ENCODE data around the gene CASP2.

The CASP2 gene

DNA sequence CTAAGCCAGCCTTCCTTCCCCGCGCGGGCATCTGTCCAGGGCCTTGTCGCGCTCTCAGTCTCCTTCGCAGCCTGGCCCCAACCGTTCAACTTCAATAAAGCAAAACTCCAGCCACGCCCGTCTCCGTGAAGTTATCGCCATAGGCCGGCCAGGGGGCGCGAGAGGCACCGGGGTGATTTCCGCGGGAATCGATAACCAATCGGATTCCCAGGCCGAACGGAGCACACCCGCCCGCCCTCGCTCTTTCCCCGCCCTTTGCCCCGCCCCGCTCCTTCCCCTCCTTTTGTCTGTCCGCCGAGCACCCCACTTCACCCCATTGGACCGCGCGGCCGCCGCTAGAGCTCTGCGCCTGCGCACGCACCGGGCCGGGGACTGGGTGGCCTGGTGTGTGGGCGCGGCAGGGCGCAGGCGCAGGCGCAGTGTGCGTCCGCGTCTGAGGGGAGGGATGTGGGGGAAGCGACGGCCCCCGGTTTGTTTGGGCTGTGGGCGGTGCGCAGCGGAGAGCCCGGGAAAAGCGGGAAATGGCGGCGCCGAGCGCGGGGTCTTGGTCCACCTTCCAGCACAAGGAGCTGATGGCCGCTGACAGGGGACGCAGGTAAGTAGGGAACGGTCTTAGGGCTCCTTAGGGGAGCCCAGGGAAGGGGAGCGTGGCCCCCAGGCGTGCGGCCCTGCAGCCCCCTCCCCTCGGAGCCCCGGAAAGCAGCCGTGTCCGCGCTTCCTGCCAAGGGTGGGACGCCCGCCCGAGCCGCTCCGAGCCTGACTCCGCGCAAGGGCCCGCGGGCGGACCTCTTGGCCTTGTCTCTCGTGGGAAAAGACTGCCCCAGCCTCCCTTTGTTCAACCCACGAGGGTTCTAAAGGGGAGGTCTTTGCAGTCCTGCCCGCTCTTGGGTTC, at the start of gene CASP2:
CASP2 (plus strand) TSS at position 417 of the 892 bp plus-strand sequence; CDS start at position 522, 105 bp downstream.
- in situ Hi-C loops (cut with MboI; ENCODE audit: low sequenced_read_pairs): no loop called here

DNA sequence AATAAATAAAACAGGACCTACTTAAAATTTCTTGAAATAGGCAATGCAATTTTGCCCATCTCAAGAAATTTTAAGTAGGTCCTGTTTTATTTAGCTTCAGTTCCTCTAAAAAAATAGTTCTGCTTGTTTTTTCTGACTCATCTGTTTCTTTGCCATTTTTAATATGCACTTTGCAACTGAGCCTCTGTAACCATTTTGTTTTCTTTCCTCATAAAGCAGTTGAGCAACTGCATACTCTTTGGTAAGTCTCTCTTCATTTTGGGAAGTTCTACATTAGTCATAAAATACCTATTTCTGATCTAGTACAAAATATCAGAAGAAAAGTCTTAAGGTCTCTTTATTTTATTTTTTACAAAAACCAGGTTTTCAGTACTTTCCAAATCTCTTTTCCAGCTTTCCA, 48.3 kb upstream of the CASP2 start:
- in situ Hi-C loops (cut with MboI; ENCODE audit: low sequenced_read_pairs): no loop called here

DNA sequence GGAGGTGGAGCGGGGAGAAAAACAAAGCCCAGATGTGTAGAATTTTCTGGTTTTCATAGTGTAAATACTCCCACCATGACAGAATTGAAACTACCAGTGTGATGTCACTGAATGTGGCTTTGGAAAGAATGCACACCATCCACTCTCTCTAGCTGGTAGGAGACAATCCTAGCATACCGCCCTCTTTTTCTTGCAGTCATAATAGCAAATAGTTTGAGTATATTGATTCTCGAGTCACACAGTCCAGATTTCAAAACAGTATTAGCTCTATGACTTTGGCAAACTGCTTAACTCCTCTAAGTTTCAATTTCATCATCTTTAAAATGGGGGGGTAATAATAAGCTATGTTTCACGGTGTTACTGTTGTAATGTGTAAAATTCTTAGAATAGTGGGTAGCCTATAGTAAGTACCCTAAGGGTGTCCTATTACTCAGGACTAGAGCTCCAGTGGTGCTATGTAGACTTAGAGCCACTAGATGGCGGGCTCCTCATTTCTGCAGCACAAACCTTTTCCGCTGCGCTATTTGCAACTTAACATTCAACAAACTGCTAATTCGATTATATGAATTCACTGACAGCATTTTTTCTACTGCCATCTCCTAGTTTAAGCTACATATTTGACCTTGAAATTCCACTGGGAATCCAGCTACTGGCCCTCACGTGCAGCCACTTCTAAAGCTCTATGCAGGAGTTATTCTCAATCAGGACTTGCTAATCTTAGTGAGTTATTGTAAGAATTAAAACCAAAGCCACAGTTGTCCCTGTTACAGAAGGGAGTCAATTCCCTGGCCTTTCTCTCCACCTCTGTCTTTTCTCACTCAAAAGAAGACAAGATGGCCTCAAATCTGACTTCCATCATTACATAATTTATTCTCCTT, 47.6 kb upstream of the CASP2 start:
- in situ Hi-C loops (cut with MboI; ENCODE audit: low sequenced_read_pairs): no loop called here

DNA sequence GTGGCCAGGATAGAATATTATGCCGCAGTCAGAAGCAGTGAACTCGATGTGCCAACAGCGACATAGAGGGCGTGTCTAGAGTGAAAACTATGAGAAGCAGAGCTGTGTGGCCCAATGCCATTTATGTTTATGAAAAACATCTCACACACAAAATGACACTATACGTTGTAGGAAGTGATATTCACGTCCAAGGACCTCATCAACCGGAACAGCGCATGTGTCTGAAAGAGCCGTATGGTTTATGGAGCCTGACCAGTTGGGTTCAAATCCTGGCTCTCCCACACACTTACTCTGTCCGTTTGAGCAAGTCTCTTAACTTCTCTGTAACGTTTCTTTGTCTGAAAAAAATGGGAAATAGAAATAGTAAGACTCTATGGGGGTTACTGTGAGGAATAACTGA, 45.8 kb upstream of the CASP2 start:
- in situ Hi-C loops (cut with MboI; ENCODE audit: low sequenced_read_pairs): no loop called here

DNA sequence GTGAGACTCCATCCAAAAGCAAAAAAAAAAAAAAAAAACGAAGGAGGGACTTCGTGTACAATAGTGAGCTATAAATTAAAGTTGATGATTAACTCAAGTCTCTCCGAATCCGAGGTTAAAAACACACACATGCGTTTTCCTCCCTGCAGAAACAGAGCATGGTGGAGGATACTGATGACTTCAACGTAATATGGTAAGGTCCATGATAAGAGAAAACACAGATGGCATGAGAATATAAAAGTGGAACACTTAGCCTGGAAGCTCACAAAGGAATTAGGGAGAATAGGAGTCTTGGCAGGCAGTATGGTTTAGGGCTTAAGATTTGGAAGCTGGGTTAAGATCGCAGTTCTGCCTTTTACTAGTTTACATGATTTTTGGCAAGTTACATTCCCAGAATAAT, 45.0 kb upstream of the CASP2 start:
- in situ Hi-C loops (cut with MboI; ENCODE audit: low sequenced_read_pairs): no loop called here

DNA sequence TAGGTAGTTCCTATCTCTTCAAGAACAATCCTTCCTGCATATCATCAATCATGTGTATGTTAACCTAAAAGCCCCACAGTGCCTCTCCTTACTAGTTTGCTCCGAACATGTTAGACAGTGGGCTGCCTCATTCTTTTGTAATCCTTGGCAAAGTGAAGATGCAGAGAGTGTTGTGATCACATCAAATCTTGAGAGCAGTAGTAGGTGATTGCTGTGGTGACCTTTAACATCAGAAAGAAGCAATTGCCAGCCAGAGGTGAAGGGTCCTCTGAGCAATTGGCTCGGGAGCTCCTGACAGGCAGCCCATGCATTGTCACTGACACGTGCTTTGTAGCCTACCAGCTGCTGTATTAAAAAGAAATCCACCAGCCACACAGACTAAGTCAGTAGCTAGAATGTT, 44.5 kb upstream of the CASP2 start:
- in situ Hi-C loops (cut with MboI; ENCODE audit: low sequenced_read_pairs): no loop called here

DNA sequence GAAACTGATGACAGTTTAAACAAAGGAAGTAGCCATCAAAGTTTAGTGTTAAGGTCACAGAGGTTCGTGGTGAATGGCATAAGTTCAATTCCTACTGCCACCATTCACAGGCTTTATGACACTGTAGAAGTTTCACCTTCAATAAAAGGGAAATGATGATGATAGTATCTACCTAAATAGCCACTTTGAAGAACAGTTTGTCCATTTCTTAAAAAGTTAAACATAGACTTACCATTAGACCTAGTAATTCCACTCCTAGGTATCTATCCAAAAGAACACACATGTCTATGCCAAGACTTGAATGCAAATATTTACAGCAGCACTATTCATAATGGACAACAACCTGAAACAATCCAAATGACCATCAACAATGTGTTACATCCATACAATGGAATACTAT, 43.8 kb upstream of the CASP2 start:
- in situ Hi-C loops (cut with MboI; ENCODE audit: low sequenced_read_pairs): no loop called here

DNA sequence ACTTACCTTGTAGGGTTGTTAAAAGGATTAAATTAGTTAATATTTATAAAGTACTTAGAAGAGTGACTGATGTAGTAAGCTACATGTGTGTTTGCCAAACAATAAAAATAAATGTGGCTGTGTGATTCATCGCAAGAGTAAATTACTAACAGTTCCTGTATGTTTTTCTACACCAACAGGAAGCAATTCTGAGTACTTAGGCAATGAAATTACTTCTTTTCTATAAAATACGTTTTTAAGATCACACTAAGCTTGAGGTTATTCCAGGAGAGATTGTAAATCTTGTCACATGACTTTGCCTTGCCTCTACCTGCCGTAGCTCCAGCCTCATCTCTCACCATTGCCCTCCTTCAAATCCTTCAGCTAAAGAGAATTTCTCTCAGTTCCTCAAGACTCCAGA, 43.0 kb upstream of the CASP2 start:
- in situ Hi-C loops (cut with MboI; ENCODE audit: low sequenced_read_pairs): no loop called here

DNA sequence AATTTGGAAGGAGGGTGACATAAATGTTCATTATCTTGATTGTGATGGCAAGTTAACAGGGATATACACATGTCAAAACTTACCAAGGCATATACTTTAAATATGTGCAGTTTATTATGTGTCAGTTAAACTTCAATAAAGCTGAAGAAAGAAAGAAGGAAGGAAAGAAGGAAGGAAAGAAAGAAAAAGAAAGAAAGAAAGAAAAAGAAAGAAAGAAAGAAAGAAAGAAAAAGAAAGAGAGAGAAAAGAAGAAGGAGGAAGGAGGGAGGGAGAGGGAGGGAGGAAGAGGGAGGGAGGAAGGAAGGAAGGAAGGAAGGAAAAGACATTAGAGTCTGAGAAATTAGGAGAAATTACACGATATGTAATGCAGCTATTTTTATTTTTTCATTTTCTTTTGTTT, 40.8 kb upstream of the CASP2 start:
- in situ Hi-C loops (cut with MboI; ENCODE audit: low sequenced_read_pairs): no loop called here

DNA sequence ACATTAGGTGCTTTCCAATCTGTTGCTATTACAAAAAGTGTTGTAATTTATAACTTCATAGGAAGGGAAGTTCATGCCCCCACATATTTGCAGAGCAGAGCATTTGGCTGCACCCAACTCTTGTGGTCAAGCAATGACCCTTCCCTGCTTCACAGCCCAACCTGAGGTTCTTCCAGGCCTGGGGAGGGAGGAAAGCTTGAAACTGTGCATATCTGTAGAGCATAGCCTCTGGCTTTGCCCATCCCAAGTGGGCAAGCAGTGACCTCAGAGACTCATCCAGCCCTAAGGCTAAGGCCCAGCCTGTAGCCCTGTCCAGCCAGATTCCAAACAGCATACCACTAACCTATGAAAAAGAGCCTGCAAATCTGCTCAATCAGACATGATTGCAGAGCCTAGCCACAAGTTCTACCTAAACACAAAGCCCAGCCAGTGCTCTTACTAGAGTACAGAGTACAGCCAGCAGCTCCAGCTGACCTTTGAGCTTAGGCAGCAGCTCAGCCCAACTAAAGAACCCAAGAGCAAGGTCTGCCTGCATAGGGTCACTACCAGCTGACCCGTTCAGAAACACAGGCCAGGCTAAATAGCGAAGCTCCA, 39.3 kb upstream of the CASP2 start:
- in situ Hi-C loops (cut with MboI; ENCODE audit: low sequenced_read_pairs): no loop called here

DNA sequence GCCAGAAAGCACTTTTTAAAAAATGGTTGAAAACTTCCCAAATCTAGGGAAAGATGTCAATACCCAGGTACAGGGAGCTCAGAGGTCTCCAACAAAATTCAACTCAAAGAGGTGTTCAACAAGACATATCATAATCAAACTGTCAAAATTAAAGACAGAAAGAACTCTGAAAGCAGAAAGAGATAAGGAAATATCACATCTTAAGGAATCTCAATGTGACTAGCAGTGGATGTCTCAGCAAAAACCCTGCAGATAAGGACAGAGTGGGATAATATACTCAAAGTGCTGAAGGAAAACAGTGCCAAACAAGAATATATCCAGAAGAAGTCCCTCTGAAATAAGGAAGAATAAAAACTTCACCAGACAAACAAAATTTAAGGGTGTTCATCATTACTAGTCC, 38.0 kb upstream of the CASP2 start:
- in situ Hi-C loops (cut with MboI; ENCODE audit: low sequenced_read_pairs): no loop called here

DNA sequence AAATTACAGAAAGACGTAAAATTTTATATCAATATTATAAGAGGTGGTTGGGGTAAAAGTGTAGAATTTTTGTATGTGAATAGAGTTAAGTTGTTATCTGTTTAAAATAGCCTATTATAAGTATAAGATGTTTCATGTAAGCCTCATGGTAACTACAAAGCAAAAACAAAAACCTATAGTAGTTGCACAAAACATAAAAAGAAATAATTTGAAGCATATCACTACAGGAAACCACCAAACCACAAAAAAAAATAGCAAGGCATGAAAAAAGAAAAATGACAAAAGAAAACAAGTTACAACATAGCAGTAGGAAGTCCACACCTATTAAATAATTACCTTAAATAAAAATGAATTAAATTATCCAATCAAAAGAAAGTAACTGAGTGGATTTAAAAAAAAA, 37.3 kb upstream of the CASP2 start:
- in situ Hi-C loops (cut with MboI; ENCODE audit: low sequenced_read_pairs): no loop called here

DNA sequence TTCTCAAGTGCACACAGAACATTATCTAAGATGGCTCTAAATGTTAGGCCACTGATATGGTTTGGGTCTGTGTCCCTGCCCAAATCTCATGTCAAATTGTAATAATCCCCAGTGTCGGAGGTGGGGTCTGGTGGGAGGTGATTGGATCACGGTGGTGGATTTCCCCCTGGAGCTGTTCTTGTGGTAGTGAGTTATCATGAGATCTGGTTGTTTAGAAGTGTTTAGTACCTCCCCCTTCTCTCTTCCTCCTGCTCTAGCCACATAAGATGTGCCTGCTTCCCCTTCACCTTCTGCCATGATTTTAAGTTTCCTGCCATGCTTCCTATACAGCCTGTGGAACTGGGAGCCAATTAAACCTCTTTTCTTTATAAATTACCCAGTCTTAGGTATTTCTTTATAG, 36.1 kb upstream of the CASP2 start:
- in situ Hi-C loops (cut with MboI; ENCODE audit: low sequenced_read_pairs): no loop called here

DNA sequence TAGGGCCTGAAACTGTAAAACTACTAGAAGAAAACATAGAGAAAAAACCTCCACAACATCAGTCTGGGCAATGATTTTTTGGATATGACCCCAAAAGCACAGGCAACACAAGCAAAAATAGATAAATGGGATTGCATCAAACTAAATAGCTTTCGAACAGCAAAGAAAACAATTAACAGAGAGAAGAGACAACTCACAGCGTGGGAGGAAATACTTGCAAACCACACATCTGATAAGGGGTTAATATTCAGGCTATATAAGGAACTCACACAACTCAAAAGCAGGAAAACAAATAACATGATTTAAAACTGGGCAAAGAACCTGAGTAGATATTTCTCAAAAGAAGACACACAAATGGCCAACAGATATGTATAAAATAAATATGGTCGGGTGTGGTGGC, 32.6 kb upstream of the CASP2 start:
- in situ Hi-C loops (cut with MboI; ENCODE audit: low sequenced_read_pairs): no loop called here

DNA sequence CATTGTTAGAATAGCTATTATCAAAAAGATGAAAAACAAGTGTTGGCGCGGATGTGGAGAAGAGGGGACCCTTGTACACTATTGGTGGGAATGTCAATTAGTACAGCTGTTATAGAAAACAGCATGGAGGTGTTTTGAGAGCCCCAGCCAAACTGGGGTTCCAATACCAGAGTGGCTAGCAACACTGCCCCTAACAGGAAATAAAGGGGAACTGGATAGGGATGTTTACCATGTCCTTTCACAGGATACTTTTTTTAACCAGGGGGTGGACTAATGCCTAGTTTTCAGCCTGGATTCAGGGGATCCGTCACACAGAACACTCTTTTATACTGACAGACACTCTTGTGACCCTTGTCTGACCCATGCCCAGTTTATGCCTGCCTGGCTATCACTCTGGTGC, 31.8 kb upstream of the CASP2 start:
- in situ Hi-C loops (cut with MboI; ENCODE audit: low sequenced_read_pairs): no loop called here

DNA sequence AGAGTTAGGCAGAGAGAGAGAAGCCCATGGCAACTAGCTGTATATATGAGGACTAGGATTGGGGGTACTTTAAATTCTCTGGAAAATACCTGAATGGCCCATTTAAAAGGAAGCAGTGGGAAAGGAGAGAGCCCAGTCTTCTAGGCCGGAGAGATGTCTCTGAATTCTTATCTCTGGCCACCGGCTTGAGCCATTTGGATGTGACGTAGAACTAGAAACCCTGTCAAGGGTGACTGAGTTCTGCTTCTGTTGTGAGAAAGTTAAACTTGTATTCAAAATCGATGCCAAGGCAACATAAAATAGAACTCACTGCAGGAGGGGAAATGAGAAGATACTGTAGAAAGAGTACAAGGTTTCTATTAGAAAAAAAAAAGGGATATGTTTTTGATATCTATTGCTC, 31.2 kb upstream of the CASP2 start:
- in situ Hi-C loops (cut with MboI; ENCODE audit: low sequenced_read_pairs): no loop called here

DNA sequence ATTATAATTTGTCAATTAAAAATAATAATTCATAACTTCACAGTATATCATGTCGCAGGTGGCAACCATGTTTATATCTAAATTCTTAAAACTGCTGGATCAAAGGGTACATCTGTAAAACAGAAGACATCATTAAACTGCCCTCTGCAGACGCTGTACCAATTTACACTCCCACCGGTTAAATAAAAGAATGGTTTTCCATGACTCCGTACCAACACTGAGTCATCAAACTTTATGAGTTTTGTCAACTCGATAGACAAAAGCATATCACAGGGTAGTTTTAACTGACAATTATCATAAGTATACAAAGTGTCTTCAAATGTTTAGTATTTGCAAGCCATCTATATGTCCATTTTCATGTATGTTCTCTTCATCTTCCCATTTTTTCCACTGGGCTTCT, 30.6 kb upstream of the CASP2 start:
- in situ Hi-C loops (cut with MboI; ENCODE audit: low sequenced_read_pairs): no loop called here

DNA sequence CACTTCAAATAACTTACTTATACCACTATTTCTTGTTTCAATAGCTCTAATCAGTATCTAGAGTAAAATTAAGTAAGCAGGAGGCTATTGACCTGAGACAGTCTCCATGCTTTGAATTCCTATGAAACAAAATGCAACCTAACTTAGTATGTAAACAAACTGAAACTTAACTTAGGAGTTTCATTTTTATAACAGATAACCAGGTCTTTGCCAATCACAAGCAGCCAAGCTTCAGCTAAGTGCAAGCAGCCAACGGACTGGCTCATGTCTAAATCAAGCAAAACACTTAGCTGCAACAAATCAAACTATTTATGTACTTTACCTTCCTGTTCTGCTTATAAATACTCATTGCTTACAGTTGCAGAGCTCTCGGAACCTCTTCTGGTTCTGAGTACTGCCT, 29.3 kb upstream of the CASP2 start:
- in situ Hi-C loops (cut with MboI; ENCODE audit: low sequenced_read_pairs): no loop called here

DNA sequence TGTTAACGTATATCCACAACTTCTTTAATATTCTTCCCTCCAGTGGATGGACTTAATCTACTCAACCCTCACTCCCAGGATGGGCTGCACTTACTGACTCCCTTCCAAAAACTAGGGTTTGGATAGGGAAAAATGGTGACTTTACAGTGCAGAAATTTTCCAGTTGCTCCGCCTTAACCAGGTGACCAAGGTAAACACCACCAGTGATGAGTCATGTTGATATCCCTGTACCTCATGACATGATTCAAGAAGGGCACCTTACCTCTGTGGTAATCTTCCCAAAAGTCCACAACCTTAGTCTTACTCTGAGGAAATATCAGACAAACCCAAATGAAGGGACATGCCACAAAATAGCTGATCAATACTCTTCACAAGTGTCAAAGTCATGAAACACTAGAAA, 28.4 kb upstream of the CASP2 start:
- in situ Hi-C loops (cut with MboI; ENCODE audit: low sequenced_read_pairs): no loop called here

DNA sequence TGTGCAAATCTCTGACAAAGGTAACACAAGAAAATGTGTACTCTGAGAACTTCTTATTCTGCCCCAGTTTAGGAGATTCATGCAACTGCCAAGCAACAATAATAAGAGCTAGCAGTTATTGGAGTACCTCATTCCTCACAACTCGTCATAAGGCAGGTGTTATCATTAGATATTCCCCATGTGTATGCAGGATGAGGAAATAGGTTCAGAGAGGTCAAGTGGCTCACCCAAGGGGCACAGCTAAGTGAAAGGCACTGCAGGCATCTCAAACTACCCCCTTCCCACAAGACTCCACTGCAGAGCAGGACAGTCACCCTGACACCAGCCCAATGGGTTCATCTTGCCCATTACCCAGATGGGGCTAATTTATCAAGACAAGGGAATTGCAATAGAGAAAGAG, 26.2 kb upstream of the CASP2 start:
- in situ Hi-C loops (cut with MboI; ENCODE audit: low sequenced_read_pairs): no loop called here

DNA sequence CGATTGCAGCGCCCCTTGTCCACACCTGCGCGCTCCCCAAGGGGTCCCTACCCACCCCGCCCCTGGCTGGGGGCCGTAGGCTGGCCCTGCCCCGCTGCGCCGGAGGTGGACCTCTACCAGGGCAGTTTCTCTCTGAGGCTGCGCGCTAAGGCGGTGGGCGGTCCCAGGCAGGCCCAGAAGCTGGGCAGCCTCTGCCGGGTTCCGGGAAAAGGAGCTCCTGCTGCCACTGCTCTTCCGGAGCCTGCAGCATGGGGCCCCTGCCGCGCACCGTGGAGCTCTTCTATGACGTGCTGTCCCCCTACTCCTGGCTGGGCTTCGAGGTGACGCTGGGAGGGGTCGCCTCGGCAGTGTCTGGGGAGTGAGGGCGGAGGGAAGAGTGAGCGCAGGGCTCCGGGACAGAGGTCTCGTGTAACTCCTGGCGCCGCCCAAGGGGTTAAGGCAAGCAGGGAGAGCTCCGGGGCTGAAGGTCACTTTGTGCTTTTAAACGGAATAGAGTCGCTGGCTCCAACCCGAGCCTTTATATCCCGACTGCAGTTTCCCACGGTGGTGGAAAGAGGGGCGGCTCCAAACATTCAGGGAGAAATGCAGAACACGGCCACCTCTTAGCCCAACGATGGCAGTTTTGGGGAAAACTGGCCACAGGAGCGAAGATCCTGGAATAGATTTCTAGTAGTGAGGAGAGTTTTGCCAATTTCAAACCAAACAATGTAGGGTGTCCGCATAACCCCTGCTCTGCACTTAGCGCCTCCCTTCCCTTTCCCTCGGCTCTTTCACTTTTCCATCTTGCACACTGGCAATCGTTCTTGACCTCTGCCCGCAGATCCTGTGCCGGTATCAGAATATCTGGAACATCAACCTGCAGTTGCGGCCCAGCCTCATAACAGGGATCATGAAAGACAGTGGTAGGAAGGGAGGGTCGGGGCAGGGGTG, 24.6 kb upstream of the CASP2 start, which contains the start of gene GSTK1:
GSTK1 (plus strand) TSS at position 176 of the 930 bp plus-strand sequence; CDS start at position 249, 73 bp downstream.
- in situ Hi-C loops (cut with MboI; ENCODE audit: low sequenced_read_pairs): no loop called here
